ENCODE data around the gene FABP3. TPM values are rescaled to one million over a fixed set of nuclear protein-coding genes. Genes with fewer than 3 reads are reported as not detected.

The FABP3 gene
- total and polyA plus RNA-seq, 2 of the 13 experiments (the other 11 are each of a cell fraction or from before 2014, with no cell fraction given) = 0.21 to 0.24 TPM

DNA sequence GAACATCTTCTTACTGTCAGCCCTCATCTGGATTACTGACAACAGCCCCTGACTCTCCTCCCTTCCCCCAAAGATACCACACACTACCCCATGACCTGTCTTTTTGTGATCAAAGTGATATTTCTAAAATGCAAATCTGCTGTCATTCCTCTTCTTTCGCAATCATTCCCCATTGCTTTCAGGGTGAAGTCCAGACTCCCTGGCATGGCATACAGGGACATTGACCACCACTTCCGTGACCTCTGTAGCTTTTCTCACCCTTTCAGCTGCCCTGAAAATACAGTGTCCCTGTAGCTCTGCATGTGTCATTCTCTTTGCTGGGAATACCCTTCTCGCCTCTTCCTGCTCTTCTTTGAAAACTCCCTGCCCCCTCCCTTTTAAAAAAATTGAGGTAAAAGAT, 44.3 kb upstream of the FABP3 start (continued):
- TF ChIP-seq, protein P1, sequence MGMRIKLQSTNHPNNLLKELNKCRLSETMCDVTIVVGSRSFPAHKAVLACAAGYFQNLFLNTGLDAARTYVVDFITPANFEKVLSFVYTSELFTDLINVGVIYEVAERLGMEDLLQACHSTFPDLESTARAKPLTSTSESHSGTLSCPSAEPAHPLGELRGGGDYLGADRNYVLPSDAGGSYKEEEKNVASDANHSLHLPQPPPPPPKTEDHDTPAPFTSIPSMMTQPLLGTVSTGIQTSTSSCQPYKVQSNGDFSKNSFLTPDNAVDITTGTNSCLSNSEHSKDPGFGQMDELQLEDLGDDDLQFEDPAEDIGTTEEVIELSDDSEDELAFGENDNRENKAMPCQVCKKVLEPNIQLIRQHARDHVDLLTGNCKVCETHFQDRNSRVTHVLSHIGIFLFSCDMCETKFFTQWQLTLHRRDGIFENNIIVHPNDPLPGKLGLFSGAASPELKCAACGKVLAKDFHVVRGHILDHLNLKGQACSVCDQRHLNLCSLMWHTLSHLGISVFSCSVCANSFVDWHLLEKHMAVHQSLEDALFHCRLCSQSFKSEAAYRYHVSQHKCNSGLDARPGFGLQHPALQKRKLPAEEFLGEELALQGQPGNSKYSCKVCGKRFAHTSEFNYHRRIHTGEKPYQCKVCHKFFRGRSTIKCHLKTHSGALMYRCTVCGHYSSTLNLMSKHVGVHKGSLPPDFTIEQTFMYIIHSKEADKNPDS (CRISPR knock-in tag; IDR thresholded peaks at IDR 0.05) = peak; percentile 92
- TF ChIP-seq ATAD3A (CRISPR knock-in tag; IDR thresholded peaks at IDR 0.05) (no peak), ZBTB21 (CRISPR knock-in tag; IDR thresholded peaks at IDR 0.05) (no peak), FIP1L1 (IDR thresholded peaks at IDR 0.05; ENCODE audit: borderline replicate concordance, insufficient read depth, low read depth, low read length) (no peak), NAIF1 (CRISPR knock-in tag; IDR thresholded peaks at IDR 0.05; ENCODE audit: borderline replicate concordance) (0 out of 2 replicates have a peak, but pooled peaks have one; percentile 61), ASH2L (IDR thresholded peaks at IDR 0.05; ENCODE audit: insufficient read length, low read depth, low read length) (peak; percentile 75)
- TF ChIP-seq, protein P2, sequence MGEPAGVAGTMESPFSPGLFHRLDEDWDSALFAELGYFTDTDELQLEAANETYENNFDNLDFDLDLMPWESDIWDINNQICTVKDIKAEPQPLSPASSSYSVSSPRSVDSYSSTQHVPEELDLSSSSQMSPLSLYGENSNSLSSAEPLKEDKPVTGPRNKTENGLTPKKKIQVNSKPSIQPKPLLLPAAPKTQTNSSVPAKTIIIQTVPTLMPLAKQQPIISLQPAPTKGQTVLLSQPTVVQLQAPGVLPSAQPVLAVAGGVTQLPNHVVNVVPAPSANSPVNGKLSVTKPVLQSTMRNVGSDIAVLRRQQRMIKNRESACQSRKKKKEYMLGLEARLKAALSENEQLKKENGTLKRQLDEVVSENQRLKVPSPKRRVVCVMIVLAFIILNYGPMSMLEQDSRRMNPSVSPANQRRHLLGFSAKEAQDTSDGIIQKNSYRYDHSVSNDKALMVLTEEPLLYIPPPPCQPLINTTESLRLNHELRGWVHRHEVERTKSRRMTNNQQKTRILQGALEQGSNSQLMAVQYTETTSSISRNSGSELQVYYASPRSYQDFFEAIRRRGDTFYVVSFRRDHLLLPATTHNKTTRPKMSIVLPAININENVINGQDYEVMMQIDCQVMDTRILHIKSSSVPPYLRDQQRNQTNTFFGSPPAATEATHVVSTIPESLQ (CRISPR knock-in tag; conservative IDR thresholded peaks at IDR 0.05) = no peak
- TF ChIP-seq, protein P3, sequence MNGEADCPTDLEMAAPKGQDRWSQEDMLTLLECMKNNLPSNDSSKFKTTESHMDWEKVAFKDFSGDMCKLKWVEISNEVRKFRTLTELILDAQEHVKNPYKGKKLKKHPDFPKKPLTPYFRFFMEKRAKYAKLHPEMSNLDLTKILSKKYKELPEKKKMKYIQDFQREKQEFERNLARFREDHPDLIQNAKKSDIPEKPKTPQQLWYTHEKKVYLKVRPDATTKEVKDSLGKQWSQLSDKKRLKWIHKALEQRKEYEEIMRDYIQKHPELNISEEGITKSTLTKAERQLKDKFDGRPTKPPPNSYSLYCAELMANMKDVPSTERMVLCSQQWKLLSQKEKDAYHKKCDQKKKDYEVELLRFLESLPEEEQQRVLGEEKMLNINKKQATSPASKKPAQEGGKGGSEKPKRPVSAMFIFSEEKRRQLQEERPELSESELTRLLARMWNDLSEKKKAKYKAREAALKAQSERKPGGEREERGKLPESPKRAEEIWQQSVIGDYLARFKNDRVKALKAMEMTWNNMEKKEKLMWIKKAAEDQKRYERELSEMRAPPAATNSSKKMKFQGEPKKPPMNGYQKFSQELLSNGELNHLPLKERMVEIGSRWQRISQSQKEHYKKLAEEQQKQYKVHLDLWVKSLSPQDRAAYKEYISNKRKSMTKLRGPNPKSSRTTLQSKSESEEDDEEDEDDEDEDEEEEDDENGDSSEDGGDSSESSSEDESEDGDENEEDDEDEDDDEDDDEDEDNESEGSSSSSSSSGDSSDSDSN (CRISPR knock-in tag; IDR thresholded peaks at IDR 0.05) = no peak
- TF ChIP-seq, protein P4, sequence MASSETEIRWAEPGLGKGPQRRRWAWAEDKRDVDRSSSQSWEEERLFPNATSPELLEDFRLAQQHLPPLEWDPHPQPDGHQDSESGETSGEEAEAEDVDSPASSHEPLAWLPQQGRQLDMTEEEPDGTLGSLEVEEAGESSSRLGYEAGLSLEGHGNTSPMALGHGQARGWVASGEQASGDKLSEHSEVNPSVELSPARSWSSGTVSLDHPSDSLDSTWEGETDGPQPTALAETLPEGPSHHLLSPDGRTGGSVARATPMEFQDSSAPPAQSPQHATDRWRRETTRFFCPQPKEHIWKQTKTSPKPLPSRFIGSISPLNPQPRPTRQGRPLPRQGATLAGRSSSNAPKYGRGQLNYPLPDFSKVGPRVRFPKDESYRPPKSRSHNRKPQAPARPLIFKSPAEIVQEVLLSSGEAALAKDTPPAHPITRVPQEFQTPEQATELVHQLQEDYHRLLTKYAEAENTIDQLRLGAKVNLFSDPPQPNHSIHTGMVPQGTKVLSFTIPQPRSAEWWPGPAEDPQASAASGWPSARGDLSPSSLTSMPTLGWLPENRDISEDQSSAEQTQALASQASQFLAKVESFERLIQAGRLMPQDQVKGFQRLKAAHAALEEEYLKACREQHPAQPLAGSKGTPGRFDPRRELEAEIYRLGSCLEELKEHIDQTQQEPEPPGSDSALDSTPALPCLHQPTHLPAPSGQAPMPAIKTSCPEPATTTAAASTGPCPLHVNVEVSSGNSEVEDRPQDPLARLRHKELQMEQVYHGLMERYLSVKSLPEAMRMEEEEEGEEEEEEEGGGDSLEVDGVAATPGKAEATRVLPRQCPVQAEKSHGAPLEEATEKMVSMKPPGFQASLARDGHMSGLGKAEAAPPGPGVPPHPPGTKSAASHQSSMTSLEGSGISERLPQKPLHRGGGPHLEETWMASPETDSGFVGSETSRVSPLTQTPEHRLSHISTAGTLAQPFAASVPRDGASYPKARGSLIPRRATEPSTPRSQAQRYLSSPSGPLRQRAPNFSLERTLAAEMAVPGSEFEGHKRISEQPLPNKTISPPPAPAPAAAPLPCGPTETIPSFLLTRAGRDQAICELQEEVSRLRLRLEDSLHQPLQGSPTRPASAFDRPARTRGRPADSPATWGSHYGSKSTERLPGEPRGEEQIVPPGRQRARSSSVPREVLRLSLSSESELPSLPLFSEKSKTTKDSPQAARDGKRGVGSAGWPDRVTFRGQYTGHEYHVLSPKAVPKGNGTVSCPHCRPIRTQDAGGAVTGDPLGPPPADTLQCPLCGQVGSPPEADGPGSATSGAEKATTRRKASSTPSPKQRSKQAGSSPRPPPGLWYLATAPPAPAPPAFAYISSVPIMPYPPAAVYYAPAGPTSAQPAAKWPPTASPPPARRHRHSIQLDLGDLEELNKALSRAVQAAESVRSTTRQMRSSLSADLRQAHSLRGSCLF (CRISPR knock-in tag; IDR thresholded peaks at IDR 0.05; ENCODE audit: borderline replicate concordance) = no peak
- TF ChIP-seq, protein P5, sequence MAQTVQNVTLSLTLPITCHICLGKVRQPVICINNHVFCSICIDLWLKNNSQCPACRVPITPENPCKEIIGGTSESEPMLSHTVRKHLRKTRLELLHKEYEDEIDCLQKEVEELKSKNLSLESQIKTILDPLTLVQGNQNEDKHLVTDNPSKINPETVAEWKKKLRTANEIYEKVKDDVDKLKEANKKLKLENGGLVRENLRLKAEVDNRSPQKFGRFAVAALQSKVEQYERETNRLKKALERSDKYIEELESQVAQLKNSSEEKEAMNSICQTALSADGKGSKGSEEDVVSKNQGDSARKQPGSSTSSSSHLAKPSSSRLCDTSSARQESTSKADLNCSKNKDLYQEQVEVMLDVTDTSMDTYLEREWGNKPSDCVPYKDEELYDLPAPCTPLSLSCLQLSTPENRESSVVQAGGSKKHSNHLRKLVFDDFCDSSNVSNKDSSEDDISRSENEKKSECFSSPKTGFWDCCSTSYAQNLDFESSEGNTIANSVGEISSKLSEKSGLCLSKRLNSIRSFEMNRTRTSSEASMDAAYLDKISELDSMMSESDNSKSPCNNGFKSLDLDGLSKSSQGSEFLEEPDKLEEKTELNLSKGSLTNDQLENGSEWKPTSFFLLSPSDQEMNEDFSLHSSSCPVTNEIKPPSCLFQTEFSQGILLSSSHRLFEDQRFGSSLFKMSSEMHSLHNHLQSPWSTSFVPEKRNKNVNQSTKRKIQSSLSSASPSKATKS (CRISPR knock-in tag; IDR thresholded peaks at IDR 0.05) = no peak
- TF ChIP-seq, protein P6, sequence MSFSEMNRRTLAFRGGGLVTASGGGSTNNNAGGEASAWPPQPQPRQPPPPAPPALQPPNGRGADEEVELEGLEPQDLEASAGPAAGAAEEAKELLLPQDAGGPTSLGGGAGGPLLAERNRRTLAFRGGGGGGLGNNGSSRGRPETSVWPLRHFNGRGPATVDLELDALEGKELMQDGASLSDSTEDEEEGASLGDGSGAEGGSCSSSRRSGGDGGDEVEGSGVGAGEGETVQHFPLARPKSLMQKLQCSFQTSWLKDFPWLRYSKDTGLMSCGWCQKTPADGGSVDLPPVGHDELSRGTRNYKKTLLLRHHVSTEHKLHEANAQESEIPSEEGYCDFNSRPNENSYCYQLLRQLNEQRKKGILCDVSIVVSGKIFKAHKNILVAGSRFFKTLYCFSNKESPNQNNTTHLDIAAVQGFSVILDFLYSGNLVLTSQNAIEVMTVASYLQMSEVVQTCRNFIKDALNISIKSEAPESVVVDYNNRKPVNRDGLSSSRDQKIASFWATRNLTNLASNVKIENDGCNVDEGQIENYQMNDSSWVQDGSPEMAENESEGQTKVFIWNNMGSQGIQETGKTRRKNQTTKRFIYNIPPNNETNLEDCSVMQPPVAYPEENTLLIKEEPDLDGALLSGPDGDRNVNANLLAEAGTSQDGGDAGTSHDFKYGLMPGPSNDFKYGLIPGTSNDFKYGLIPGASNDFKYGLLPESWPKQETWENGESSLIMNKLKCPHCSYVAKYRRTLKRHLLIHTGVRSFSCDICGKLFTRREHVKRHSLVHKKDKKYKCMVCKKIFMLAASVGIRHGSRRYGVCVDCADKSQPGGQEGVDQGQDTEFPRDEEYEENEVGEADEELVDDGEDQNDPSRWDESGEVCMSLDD (CRISPR knock-in tag; IDR thresholded peaks at IDR 0.05; ENCODE audit: borderline replicate concordance) = no peak
